GM18520 (cell line): ENCODE measurements around the gene MORF4L1.

Experiments used
- ATAC-seq: cut with Tn5 transposase; IDR thresholded peaks from one replicate; pipeline ENCODE4 v1.9.1; 2021; ENCODE audit not compliant: unreplicated experiment

Gene MORF4L1

GRCh38 chr15:78943692-78944091 is 71.0 kb downstream of the MORF4L1 start:
- no peak for ATAC-seq

- ATAC-seq, result peak; percentile 23
These were observed 71.5 kb downstream of the MORF4L1 start for GRCh38 chr15:78944202-78944625.

- ATAC-seq, result peak; percentile 57
These were observed 72.1 kb downstream of the MORF4L1 start, which contains the start of gene CTSH for GRCh38 chr15:78944669-78945407. Gene CTSH (minus strand): TSS chr15:78945046. CDS start chr15:78944981, 65 bp downstream.

GRCh38 chr15:78946493-78946892 is 73.8 kb downstream of the MORF4L1 start:
- ATAC-seq, result no peak

- no peak for ATAC-seq
These were observed 74.8 kb downstream of the MORF4L1 start for GRCh38 chr15:78947506-78947905.
